PC-9 (cell line): ENCODE results near the gene SIRPA. TPM values are rescaled to one million over a fixed set of nuclear protein-coding genes. Genes with fewer than 3 reads are reported as not detected.

Source experiments
- BruUV-seq: library from RNA; stranded (reverse); fragments of 400-500 nt; replicated peaks from 2 replicates; lab custom pipeline; 2021; lab: Mats Ljungman, UMichigan
- CTCF ChIA-PET: fragments of 300-600 bp; sonication (Branson Sonifier 250); formaldehyde crosslinking; loops from one replicate; lab custom pipeline; 2022; ENCODE audit warnings: antibody characterized with exemption; lab: Charles Lee
- POLR2A ChIA-PET: fragments of 300-600 bp; sonication (Branson Sonifier 250); formaldehyde crosslinking; loops from one replicate; lab custom pipeline; 2022; ENCODE audit warnings: antibody characterized with exemption; ENCODE audit not compliant: unreplicated experiment; lab: Charles Lee
- DNase-seq, 2 experiments: peaks; one replicate each; pipeline versions ENCODE4 v3.0.0 to v3.0.0-alpha.2; 2015 to 2022; ENCODE audit warnings: mixed read lengths in 1 of 2
- H2AFZ ChIP-seq: fragments of 200-600 bp; sonication (generic); 2 replicates; pipeline ENCODE4 v1.8.1; 2017; ENCODE audit warnings: antibody characterized with exemption
- H3F3A ChIP-seq: fragments of 200-600 bp; sonication (generic); 2 replicates; pipeline ENCODE4 v1.8.1; 2017; ENCODE audit warnings: antibody characterized with exemption, mild to moderate bottlenecking, low read depth; ENCODE audit not compliant: insufficient read depth
- H3K27ac ChIP-seq: fragments of 200-600 bp; sonication (generic); 2 replicates; pipeline ENCODE4 v1.6.1; 2016; ENCODE audit warnings: mixed run types
- H3K27me3 ChIP-seq: fragments of 200-600 bp; sonication (generic); 2 replicates; pipeline ENCODE4 v1.6.1; 2016; ENCODE audit warnings: low read depth, mixed run types; ENCODE audit not compliant: insufficient read depth
- H3K36me3 ChIP-seq: fragments of 200-600 bp; sonication (generic); 2 replicates; pipeline ENCODE4 v1.6.1; 2016; ENCODE audit warnings: low read depth, mixed run types
- H3K4me1 ChIP-seq: fragments of 200-600 bp; sonication (generic); replicated peaks from 2 replicates; pipeline ENCODE4 v1.6.1; 2016; ENCODE audit warnings: mixed run types; ENCODE audit not compliant: insufficient read depth
- H3K4me2 ChIP-seq: fragments of 200-600 bp; sonication (generic); 2 replicates; pipeline ENCODE4 v1.6.1; 2017; ENCODE audit warnings: mixed run types
- H3K4me3 ChIP-seq: fragments of 200-600 bp; sonication (generic); 2 replicates; pipeline ENCODE4 v1.6.1; 2016; ENCODE audit warnings: mixed run types
- H3K79me2 ChIP-seq: fragments of 200-600 bp; sonication (generic); 2 replicates; pipeline ENCODE4 v1.6.1; 2017; ENCODE audit warnings: low read depth, mixed run types
- H3K9me2 ChIP-seq: fragments of 200-600 bp; sonication (generic); 2 replicates; pipeline ENCODE4 v1.8.1; 2017; ENCODE audit warnings: mild to moderate bottlenecking; ENCODE audit not compliant: insufficient read depth
- H3K9me3 ChIP-seq: fragments of 200-600 bp; sonication (generic); 2 replicates; pipeline ENCODE4 v1.8.1; 2016; ENCODE audit warnings: low read depth; ENCODE audit not compliant: insufficient read depth
- H4K20me1 ChIP-seq: fragments of 200-600 bp; sonication (generic); 2 replicates; pipeline ENCODE4 v1.8.1; 2017; ENCODE audit not compliant: insufficient read depth
- CTCF ChIP-seq: fragments of 200-600 bp; sonication (generic); conservative IDR thresholded peaks from 2 replicates; pipeline ENCODE4 v1.6.1; 2017; ENCODE audit warnings: mixed run types, antibody characterized with exemption, mild to moderate bottlenecking, moderate library complexity
- EZH2 ChIP-seq: fragments of 200-600 bp; sonication (generic); IDR thresholded peaks from 2 replicates; pipeline ENCODE4 v1.8.0; 2017; ENCODE audit warnings: antibody characterized with exemption, low read depth
- intact Hi-C: fragments of 100-400 bp; cut with micrococcal nuclease; formaldehyde crosslinking; loops from one replicate; pipeline ENCODE4 v1.10.0; 2022; ENCODE audit not compliant: unreplicated experiment
- total RNA-seq: library from RNA; stranded (reverse); gene quantifications from 2 replicates; pipeline ENCODE4 v1.2.3, GENCODE V29; 2021

SIRPA gene
- total RNA-seq, 1 experiment from 2014 or later: 18.4 TPM

- Histone ChIP-seq H3K79me2 (no peaks in the 10 kb centered on the region), H2AFZ (no peak overlapping the region), H3K4me3 (no peak overlapping the region), H4K20me1 (no peaks in the 10 kb centered on the region), H3K36me3 (no peaks in the 10 kb centered on the region), H3K27ac (no peak overlapping the region), H3K4me1 (no peaks in the 10 kb centered on the region), H3K9me3 (no peaks in the 10 kb centered on the region), H3F3A (no peaks in the 10 kb centered on the region), H3K4me2 (no peak overlapping the region), H3K9me2 (no peaks in the 10 kb centered on the region), H3K27me3 (no peaks in the 10 kb centered on the region)
- no peak for DNase-seq
- POLR2A ChIA-PET: no interaction called here
- no TSS peak for BruUV-seq
- intact Hi-C loops: no loop called here
- CTCF ChIA-PET: no interaction called here
- TF ChIP-seq EZH2 (no peak), CTCF (no peak)
These were observed 13.2 kb upstream of the SIRPA start for GRCh38 chr20:1882026-1882425.

GRCh38 chr20:1883986-1884385 lies 11.2 kb upstream of the SIRPA start:
- CTCF ChIA-PET: interaction anchor here (0.7 kb wide), 1 partner anchor 36 kb away, joined by 3 read pairs; no protein-coding TSS in a partner anchor
- no TSS peak for BruUV-seq

GRCh38 chr20:1885254-1885653 lies 10.0 kb upstream of the SIRPA start:
- Histone ChIP-seq H3K27me3 (no peaks in the 10 kb centered on the region), H3F3A (no peaks in the 10 kb centered on the region), H3K9me2 (no peaks in the 10 kb centered on the region), H3K4me2 (no peak overlapping the region), H3K36me3 (no peaks in the 10 kb centered on the region), H3K4me1 (peaks cover 8% of the 10 kb centered on the region), H4K20me1 (no peaks in the 10 kb centered on the region), H3K79me2 (no peaks in the 10 kb centered on the region), H3K9me3 (no peaks in the 10 kb centered on the region), H3K4me3 (no peak overlapping the region), H2AFZ (no peak overlapping the region), H3K27ac (no peak overlapping the region)
- intact Hi-C loops: no loop called here
- ChIA-PET POLR2A (no interaction called here), CTCF (no interaction called here)
- no TSS peak for BruUV-seq
- no peak for TF ChIP-seq CTCF
- no peak for TF ChIP-seq EZH2
- no peak for DNase-seq

More at GRCh38 chr20:1883986-1884385, 11.2 kb upstream of the SIRPA start:
- H3K9me2 ChIP-seq: no peaks in the 10 kb centered on the region
- no peaks in the 10 kb centered on the region for H4K20me1 ChIP-seq
- H3K79me2 ChIP-seq: no peaks in the 10 kb centered on the region
- no peaks in the 10 kb centered on the region for H3K27me3 ChIP-seq
- no peak overlapping the region for H3K4me3 ChIP-seq
- H3F3A ChIP-seq: no peaks in the 10 kb centered on the region
- no peak overlapping the region for H2AFZ ChIP-seq
- no peak overlapping the region for H3K27ac ChIP-seq
- peaks cover under 1% of the 10 kb centered on the region for H3K4me1 ChIP-seq
- H3K9me3 ChIP-seq: no peaks in the 10 kb centered on the region
- POLR2A ChIA-PET: no interaction called here
- intact Hi-C loops: no loop called here
- TF ChIP-seq EZH2 (no peak), CTCF (no peak)
- H3K36me3 ChIP-seq: no peaks in the 10 kb centered on the region
- no peak overlapping the region for H3K4me2 ChIP-seq
- no peak for DNase-seq
